Melanocyte of skin (primary cell): ENCODE measurements around the gene DEFB108B. TPM values are rescaled to one million over a fixed set of nuclear protein-coding genes. Genes with fewer than 3 reads are reported as not detected.

Experiments
- small RNA-seq, 2 donors: library from RNA; depleted of rRNA; stranded (forward); fragments of <200 nt; gene quantifications; one replicate each; pipeline ENCODE3, GENCODE V24; 2012
- total RNA-seq, 2 donors: library from RNA; depleted of rRNA; stranded (reverse); fragments of >200 nt; gene quantifications; 2 replicates each; pipeline ENCODE4 v1.2.3, GENCODE V29; 2012

DEFB108B gene
- not detected for total RNA-seq

GRCh38 chr11:71832811-71833210 lies at the start of gene DEFB108B:
Gene DEFB108B, plus strand, starts transcription at chr11:71833200. Its CDS starts 0 bp downstream, at chr11:71833200.

GRCh38 chr11:71878059-71878458 lies 45.1 kb downstream of the DEFB108B start, which contains the start of gene DEFB131B:
Gene DEFB131B, plus strand, starts transcription at chr11:71878453. Its CDS starts 0 bp downstream, at chr11:71878453.

Small RNA genes lying within 50 kb of the gene (small RNA-seq; reads per million reads assigned to genes)
- gene RNA5SP342 = 0 reads per million in 2 donors

Other genes with a start within 250 kb of the DEFB108B start
- gene DEFB131B, start 45.3 kb downstream of the DEFB108B start, total RNA-seq = not detected
- gene XNDC1N, start 95.4 kb downstream of the DEFB108B start, total RNA-seq = 1 to 10 TPM; 2.8 to 4.3 TPM
- 10 to 100 TPM; 16.5 to 21.6 TPM for gene RNF121, start 95.8 kb downstream of the DEFB108B start, total RNA-seq
- gene IL18BP, start 165.7 kb downstream of the DEFB108B start, total RNA-seq = 1 to 10 TPM; 1.4 to 2.0 TPM
- 100 to 1,000 TPM; 100 to 103 TPM for gene NUMA1, start 247.3 kb downstream of the DEFB108B start, total RNA-seq
- 1 to 10 TPM; 3.4 to 4.7 TPM for gene LRRC51, start 247.7 kb downstream of the DEFB108B start, total RNA-seq